AG09309 (cell line): Measurements from ENCODE around the gene EPN2.
A peak's percentile ranks its signal among the peaks of the same experiment; 100 is the strongest.

Experiments used
- DNase-seq: peaks from one replicate; pipeline ENCODE4 v3.0.0-alpha.2; 2010; ENCODE audit warnings: low read depth
- H3K4me3 ChIP-seq: 2 replicates; pipeline ENCODE4 v1.5.1; 2011; ENCODE audit warnings: mild to moderate bottlenecking, low read depth, low read length, moderate library complexity; ENCODE audit not compliant: control insufficient read depth
- TF ChIP-seq, protein P1 (sequence below): IDR thresholded peaks from 2 replicates; pipeline ENCODE4 v1.5.1; 2011; ENCODE audit warnings: mild to moderate bottlenecking, low read depth, low read length, inconsistent platforms; ENCODE audit not compliant: insufficient read depth, control insufficient read depth; ENCODE audit errors: missing control alignments

EPN2 gene

GRCh38 chr17:19237389-19238166, 412 bp downstream of the EPN2 start:
- no peak for DNase-seq
- H3K4me3 ChIP-seq = peak overlapping the region; percentile 100
- TF ChIP-seq, protein P1, sequence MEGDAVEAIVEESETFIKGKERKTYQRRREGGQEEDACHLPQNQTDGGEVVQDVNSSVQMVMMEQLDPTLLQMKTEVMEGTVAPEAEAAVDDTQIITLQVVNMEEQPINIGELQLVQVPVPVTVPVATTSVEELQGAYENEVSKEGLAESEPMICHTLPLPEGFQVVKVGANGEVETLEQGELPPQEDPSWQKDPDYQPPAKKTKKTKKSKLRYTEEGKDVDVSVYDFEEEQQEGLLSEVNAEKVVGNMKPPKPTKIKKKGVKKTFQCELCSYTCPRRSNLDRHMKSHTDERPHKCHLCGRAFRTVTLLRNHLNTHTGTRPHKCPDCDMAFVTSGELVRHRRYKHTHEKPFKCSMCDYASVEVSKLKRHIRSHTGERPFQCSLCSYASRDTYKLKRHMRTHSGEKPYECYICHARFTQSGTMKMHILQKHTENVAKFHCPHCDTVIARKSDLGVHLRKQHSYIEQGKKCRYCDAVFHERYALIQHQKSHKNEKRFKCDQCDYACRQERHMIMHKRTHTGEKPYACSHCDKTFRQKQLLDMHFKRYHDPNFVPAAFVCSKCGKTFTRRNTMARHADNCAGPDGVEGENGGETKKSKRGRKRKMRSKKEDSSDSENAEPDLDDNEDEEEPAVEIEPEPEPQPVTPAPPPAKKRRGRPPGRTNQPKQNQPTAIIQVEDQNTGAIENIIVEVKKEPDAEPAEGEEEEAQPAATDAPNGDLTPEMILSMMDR = no peak

GRCh38 chr17:19238167-19238505, 970 bp downstream of the EPN2 start:
- no peak for DNase-seq
- H3K4me3 ChIP-seq = peak overlapping the region; percentile 100
- TF ChIP-seq, protein P1 = no peak

DNA sequence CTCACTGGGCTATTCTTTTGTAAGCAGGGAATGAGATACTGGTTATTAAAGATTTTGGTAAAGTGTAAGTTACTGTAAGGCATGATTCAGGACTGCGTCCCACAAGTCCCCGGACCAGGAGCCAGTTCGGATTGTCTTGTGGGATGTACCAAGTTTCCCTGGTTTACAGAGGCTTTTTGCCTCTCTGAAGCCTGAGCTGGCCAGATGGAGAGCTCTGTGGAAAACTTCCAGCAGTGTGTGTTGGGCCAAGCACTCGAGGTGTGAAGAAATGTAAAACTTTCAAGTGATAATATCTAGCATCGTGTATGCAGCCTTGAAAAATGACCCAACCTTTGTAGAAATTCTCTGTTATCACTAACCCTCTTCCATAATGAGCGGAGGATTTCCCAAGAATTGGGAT, 2.4 kb downstream of the EPN2 start:
- TF ChIP-seq, protein P1 = no peak
- no peak for DNase-seq
- no peak overlapping the region for H3K4me3 ChIP-seq

- TF ChIP-seq, protein P1 = no peak
- DNase-seq = no peak
- H3K4me3 ChIP-seq = no peak overlapping the region
These were observed 5.2 kb downstream of the EPN2 start for GRCh38 chr17:19242323-19242722.

DNA sequence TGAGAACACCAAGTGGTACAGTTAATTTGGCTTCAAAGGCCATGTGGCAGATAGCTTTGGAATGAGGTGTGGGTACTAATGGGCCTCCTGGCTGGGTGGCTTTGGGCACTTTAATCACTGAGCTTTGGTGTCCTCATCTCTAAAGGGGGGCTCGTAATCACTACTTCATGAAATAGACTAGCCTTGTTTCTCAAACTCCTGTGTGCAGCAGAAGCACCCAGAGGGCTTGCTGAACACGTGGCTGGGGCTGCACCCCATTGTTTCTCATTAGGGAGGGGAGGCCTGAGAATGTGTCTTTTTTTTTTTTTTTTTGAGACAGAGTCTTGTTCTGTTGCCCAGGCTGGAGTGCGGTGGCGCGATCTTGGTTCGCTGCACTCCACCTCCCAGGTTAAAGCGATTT, 5.8 kb downstream of the EPN2 start:
- DNase-seq = no peak
- TF ChIP-seq, protein P1 = no peak
- no peak overlapping the region for H3K4me3 ChIP-seq

GRCh38 chr17:19243838-19244237, 6.7 kb downstream of the EPN2 start:
- no peak for DNase-seq
- TF ChIP-seq, protein P1 = no peak
- no peak overlapping the region for H3K4me3 ChIP-seq
